HG03196 (cell line): ENCODE results near the gene ATP8A2.

ENCODE experiments used
- ATAC-seq: cut with Tn5 transposase; IDR thresholded peaks from one replicate; pipeline ENCODE4 v1.9.1; 2021; ENCODE audit not compliant: unreplicated experiment

The ATP8A2 gene

DNA sequence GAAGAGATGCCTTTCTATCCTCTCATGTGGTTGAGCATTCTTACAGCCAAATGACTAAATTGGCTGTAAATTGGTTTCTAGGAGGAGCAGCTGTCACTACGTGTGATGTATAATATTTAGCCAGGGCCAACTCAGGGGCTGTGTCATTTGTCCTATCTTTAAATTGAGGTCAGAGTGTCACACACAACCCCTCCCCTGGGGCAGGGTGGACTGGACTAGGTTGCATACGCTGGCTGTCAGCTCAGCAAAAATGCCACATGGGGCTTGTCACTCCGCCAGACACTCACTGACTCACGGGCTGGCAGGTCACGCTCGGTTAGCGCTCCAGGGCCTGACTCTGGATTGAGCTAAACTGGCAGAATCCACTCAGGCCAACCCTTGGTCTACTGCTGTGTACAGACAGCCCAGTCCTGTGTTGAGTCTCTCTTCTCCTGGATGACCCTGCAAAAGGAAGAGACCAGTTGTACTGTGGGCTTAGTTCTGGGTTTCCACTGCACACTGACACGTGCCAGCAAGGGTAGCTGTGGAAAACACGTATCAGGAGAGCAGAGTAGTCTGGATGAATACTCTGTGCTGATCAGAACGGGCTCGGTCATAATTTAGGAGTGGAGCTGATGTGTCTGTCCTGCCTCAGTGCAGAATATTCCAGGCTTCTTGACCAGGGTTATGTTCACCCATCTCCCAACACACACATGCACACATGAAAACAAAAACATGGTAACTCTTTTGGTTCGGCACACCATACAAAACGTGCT, 650.9 kb downstream of the ATP8A2 start:
- ATAC-seq, result no peak

GRCh38 chr13:26024558-26024957, 652.8 kb downstream of the ATP8A2 start:
- no peak for ATAC-seq

DNA sequence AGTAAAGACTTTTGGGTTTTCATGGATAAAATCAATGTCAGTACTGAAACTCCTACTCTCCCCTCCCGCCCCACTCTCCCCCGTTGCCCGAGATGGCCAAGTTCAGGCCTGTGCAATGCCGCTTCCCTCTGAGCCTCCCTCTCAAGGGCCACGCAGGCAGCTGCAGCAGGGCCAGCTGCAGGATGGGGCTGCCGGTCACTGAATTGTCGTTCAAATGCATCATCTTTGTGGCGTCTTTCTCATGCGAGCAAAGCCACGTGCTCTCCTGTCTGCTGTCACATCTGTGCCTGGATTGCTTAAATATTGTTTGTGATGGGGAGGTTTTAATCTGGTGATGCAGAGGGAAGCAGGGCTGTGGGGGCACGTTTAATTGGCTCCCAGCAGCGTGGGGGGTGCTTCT, 653.4 kb downstream of the ATP8A2 start:
- ATAC-seq, result no peak

GRCh38 chr13:26025771-26026170, 654.0 kb downstream of the ATP8A2 start:
- ATAC-seq, result no peak

- ATAC-seq, result no peak
Measured at GRCh38 chr13:26026211-26026610, 654.4 kb downstream of the ATP8A2 start.

DNA sequence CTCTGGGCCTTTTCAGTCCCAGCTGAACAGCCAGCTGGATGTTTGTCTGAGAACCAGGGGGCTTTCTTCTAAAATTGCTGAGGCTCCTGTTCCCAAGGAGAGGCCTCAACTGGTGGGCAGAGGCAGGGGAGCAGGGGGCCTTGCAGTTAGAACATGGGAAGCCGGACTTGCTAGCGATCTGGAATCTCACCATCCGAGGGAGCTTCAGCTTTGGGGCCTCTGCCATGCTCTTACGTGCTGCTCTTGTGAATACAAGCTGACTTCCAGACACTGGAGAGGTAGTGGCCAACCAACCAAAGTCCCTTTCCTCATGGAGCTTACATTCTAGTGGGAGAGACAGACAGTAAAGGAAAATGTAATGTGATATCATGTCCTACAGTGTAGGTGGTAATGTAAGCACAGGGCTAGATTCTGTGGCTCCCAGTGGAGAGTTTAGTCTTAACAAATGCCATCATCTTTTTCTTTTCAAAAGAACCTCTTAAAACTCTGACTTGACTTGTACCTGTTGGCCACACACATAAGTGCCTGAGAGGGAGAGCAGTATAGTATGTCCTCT, 657.9 kb downstream of the ATP8A2 start:
- ATAC-seq, result no peak

DNA sequence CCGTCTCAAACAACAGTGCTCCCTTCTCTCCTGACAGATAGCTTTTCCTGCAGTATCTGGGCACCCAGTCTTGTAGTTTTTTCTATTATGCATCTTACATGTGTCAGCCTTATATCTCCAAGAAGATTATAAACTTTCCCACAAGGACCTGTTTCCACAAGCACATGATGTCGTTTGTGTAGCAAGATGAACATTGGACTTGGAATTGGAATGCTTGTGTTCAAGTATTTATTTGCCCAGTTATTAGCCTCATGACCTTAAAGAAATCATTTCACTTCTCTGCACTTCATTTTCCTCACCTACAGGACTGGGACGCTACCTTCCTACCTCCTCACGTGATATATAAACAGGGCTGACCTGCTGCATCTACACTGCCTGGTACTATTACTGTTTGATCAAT, 658.6 kb downstream of the ATP8A2 start:
- no peak for ATAC-seq

DNA sequence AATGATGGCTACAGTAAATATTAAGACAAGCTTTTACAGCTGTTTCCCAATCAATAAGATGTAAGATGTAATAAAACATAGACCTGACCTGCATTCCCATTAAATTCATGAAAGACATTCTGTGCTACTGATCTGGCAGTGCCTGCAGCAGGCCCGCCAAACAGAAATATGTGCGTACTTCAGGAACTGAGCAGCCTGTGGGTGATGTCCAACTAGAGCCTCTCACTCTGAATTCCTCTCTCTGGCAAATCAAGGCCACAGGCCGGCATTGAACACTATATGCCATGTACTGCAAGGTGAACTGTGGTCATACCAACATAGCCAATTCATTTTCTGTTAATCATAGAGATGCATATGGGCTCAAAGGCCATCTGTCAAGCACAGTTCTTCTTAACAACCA, 662.2 kb downstream of the ATP8A2 start:
- no peak for ATAC-seq

GRCh38 chr13:26036383-26036782, 664.6 kb downstream of the ATP8A2 start:
- ATAC-seq, result no peak

GRCh38 chr13:26037302-26037701, 665.5 kb downstream of the ATP8A2 start:
- no peak for ATAC-seq

DNA sequence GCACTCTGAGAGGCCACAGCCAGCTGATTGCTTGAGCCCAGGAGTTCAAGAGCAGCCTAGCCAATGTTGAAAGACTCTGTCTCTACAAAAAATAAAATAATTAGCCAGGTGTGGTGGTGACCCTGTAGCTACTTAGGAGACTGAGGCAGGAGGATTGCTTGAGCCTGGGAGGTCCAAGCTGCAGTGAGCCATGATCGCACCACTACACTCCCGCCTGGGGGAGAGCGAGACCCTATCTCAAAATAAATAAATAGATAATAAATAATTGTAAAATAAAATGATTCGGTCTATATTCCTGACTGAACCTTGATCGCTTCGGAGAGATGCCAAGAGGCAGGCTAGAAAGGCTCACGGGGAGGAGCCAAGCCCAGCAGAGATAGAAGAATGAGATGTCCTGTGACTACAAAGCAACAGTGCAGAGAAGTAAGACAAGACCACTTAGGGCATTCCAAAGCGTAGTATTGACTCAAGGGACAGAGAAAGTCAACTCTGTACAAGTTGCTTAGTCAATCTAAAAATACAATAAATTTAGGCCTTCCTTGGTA, 667.2 kb downstream of the ATP8A2 start:
- ATAC-seq, result no peak

DNA sequence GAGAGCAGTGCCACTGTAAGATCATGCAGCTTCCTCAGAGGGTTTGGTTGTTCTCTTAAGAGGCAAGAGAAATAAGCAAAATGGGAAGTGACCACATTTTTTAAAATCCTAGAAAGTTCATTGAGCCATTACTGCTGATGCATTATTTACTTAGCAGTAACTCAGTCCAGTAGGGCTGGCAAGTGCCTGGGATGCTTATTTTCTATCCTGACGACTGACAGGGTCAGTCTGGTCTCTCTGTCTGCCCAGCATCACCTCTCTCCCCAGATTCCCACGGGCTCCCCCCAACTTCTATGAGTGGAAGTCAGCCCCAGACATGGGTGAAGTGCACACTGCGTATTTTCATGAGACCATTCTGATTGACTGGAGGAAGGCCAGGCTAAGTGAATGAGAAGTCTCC, 669.7 kb downstream of the ATP8A2 start:
- ATAC-seq, result no peak

DNA sequence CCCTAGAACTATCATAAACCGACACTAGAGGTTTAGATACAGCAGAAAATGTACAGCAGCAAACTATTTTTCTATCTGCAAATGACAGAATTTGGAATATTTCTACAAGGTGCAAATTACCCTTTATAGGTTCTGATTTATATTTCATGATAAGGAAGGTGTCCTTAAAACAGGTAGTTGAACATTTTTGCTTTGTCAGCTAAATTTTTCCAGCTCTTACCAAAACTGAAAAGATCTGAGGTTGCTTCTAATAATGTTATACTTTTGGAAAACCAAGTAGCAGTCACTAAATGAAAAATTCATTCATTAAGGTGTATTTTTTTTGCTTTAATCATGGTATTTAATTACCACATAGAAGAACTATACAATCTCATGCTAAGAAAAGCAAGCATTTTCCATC, 671.0 kb downstream of the ATP8A2 start:
- no peak for ATAC-seq

DNA sequence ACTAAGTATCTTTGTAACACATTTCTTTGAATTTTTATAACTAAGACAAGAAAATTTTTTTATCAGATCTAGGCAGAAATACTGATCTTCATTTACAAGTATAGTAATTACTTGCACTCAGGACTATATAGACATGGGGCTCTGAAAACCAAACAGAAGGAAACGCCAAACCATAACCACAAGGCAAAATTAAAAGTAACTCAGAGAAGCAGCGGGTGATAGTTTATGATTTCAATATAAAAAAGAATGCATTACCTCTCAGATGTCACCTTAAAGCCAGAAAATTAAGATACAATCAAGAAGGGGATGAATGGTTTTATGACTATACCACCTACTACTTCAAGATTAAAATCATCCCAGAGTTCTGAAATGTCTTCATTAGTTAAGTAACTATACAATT, 673.4 kb downstream of the ATP8A2 start:
- no peak for ATAC-seq

GRCh38 chr13:26046639-26047038, 674.9 kb downstream of the ATP8A2 start:
- ATAC-seq, result no peak

DNA sequence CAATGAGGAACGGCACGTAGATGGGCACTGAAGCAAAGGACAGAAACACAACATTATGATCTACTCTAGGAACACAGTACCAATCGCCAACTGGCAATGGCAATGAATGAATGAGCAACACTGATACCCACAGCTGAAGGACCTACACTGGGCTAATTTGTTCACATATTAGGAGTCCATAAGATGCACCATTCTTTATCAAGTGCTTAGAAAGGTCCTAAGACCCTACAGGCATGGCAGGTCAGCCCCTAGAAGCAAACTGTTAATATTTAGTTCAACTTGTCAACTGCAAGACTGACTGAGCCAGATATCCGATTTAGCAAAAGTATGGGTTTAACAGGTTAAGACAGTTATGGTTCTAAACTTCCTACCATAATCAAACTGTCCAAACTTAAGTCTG, 675.3 kb downstream of the ATP8A2 start:
- no peak for ATAC-seq

DNA sequence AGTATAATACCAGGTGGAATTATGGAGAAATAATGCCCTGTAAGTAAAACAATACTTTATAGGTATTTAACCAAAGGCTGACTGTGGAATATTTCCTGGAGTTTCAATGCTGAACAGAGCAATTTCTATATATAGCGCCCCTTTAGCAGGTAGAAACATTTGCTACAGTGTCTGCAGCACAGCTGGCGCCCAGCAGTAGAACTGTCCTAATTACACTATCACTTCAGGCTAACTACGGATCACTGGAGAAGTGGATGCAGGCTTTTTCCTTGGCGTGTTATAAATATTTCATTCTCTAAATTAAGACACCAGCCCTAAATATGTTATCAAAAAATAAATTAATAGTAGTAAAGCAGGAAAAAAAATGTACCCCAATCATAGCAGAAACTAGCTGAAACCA, 677.0 kb downstream of the ATP8A2 start:
- no peak for ATAC-seq

GRCh38 chr13:26050568-26051230, 678.9 kb downstream of the ATP8A2 start:
- ATAC-seq, result no peak

DNA sequence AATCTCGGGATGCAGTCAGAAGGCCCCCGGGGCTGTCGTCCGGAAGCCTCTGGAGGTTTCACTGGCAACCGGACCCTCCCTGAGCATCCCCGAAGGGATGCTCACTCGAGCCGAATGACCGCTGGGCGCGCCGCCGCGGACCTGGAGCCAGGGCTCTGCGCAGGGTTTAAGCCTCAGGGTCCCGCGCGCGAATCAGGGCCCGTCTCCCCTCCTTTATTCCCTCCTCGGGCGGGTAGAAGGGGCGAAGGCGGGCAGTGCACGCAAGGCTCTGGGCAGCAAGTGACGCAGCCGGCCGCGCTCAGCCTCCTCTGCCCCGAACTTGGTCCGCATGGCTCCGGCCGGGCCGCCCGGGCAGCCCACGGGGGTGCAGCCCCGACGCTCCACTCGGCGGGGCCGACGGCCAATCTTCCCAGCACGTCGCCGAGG, 679.5 kb downstream of the ATP8A2 start:
- no peak for ATAC-seq

DNA sequence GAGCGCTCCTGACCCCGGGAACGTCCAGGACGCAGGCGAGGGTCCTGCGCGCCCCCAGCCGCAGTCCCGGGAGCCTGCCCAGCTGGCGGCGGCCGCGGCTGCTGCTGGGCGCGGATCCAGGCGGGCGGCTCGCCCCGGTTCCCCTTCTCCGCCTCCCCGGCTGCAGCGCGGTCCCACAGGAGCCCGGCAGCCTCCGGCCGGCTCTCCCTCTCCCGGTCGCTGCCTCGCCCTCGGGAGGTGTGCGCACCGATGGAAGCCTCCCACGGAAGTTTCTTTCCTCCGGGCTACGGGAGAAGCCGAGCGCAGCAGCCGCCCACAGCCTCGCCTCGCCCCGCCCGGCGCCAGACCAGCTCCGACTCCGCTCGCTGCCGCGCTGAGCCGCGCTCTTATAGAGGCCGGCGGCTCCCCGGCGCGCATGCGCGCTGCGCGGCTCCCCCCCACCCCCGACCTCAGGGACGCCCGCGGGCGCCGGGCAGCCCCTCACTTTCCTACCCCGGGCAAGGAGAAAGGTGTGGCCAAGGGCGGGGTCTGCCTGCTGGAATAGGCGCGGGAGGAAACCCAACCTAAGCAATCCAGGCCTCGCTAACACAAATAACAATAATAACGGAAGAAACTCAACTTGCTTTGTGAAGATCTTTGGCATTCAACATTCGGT, 680.0 kb downstream of the ATP8A2 start, which contains the start of gene SHISA2:
SHISA2 (minus strand) TSS at position 360 of the 655 bp plus-strand sequence. CDS start 1,041 bp downstream, outside the sequence.
- ATAC-seq, result no peak

- ATAC-seq, result no peak
Measured at GRCh38 chr13:26052337-26052736, 680.6 kb downstream of the ATP8A2 start.
